Neural cell (in vitro differentiated cells): Measurements from ENCODE around the gene FOCAD.

ENCODE experiments used
- EP300 ChIP-seq: fragments of 450-650 bp; conservative IDR thresholded peaks from 2 replicates; pipeline ENCODE4 v1.6.1; 2014; ENCODE audit warnings: antibody characterized with exemption, mild to moderate bottlenecking, moderate library complexity; ENCODE audit not compliant: poor library complexity, severe bottlenecking
- EZH2 ChIP-seq: fragments of 200-600, 300-800 bp; shearing (Covaris generic), sonication (generic); IDR thresholded peaks from 2 replicates; pipeline ENCODE4 v1.6.1; 2014; ENCODE audit warnings: antibody characterized with exemption, low read length, borderline replicate concordance, mild to moderate bottlenecking; ENCODE audit not compliant: insufficient read depth, poor library complexity, severe bottlenecking
- POLR2AphosphoS5 ChIP-seq: IDR thresholded peaks from 2 replicates; pipeline ENCODE4 v1.6.1; 2012
- RAD21 ChIP-seq: fragments of 450-650 bp; conservative IDR thresholded peaks from 2 replicates; pipeline ENCODE4 v1.6.1; 2014; ENCODE audit warnings: antibody characterized with exemption, mild to moderate bottlenecking, moderate library complexity
- SMC3 ChIP-seq: fragments of 450-650 bp; conservative IDR thresholded peaks from 2 replicates; pipeline ENCODE4 v1.6.1; 2014; ENCODE audit warnings: antibody characterized with exemption, mild to moderate bottlenecking, moderate library complexity; ENCODE audit not compliant: poor library complexity
- TF ChIP-seq, protein P1 (sequence below): fragments of 450-650 bp; IDR thresholded peaks from 2 replicates; pipeline ENCODE4 v1.5.1; 2014; ENCODE audit warnings: antibody characterized with exemption, mild to moderate bottlenecking, moderate library complexity; ENCODE audit not compliant: poor library complexity, severe bottlenecking

DNA sequence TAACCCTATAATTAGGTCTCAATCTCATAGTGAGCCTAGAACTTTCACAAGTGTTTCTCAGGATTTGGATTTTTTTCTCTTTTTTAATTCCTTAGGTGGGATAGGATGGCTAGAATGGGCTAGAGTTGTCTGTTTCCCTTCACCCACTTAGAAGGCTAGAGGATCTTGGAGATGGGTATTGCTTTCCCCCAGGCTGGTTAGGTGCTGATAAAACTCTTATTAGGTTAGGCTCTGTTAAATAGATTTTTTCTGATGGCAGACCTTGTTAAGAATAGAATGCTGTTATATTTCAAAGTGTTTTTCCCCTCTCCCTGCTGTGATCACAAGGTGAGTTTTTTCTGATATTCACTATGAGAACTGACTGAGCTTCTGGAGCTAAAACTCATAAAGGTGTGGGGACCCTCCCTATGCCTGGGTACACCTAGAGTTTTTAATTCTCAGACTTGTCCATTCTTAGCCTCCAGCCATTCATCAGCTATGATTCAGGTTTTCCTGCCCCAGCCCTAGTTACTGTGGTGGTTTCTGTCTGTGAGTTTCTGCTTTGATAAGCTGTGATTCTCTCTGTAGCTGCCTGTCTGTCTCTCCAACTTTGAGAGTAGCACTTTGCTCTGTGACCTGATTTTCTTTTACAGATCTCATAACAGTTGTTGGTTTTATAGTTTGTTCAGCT lies 215.0 kb downstream of the FOCAD start:
- no peak for TF ChIP-seq POLR2AphosphoS5
- no peak for TF ChIP-seq RAD21
- TF ChIP-seq, protein P1, sequence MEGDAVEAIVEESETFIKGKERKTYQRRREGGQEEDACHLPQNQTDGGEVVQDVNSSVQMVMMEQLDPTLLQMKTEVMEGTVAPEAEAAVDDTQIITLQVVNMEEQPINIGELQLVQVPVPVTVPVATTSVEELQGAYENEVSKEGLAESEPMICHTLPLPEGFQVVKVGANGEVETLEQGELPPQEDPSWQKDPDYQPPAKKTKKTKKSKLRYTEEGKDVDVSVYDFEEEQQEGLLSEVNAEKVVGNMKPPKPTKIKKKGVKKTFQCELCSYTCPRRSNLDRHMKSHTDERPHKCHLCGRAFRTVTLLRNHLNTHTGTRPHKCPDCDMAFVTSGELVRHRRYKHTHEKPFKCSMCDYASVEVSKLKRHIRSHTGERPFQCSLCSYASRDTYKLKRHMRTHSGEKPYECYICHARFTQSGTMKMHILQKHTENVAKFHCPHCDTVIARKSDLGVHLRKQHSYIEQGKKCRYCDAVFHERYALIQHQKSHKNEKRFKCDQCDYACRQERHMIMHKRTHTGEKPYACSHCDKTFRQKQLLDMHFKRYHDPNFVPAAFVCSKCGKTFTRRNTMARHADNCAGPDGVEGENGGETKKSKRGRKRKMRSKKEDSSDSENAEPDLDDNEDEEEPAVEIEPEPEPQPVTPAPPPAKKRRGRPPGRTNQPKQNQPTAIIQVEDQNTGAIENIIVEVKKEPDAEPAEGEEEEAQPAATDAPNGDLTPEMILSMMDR: no peak
- TF ChIP-seq SMC3: no peak
- no peak for TF ChIP-seq EZH2
- no peak for TF ChIP-seq EP300
